Heart left ventricle (tissue), 13 donors: ENCODE results near the gene CISH.

Experiments
- CTCF ChIP-seq, 12 donors: fragments of 200-600 bp; sonication (generic) in 4 of 12; IDR thresholded peaks; one replicate each; pipeline versions ENCODE4 v1.5.0 to v1.8.0; 2018 to 2022; ENCODE audit warnings: antibody characterized with exemption in 12 of 12, mild to moderate bottlenecking in 5 of 12
- POLR2A ChIP-seq, 2 donors: fragments of 450-650 bp; IDR thresholded peaks; one replicate each; pipeline ENCODE4 v1.6.1; 2017; ENCODE audit warnings: antibody characterized with exemption in 2 of 2, mild to moderate bottlenecking in 2 of 2, moderate library complexity in 2 of 2
- donor health status: ischemic (EF 13 %, LVEDD 7.1; RV severe dilation, severe dysfunction).
- donor health status: DM: no; HTN: yes; CAD: no.
- donor health status: DM: no; HTN: no; CAD: no.
- donor health status: ischemic (EF 25% LVEDD 6.9; RV normal size, moderate dysfunction).
- donor health status: ischemic (EF 25% LVEDD 5.7; RV mildly dilated, moderate dysfunction).
- donor health status: ischemic (EF 35%, LVEDD 5.7; RV mildly dilated, moderate dysfunction).
- donor health status: nonischemic (EF 11% LVEDD 7.7; RV severe dilation, severe dysfunction).
- donor health status: DM: yes; HTN: yes; CAD: no.
- donor health status: PGD.
- donor health status: ischemic (EF 29% LVEDD 5.4; RV normal size, mild dysfunction).
- donor health status: nonischemic (EF 23%, LVEDD 6.1; RV moderate dilation, normal function).

GRCh38 chr3:50648944-50649343 lies 37.4 kb upstream of the CISH start:
- TF ChIP-seq CTCF (IDR thresholded peaks at IDR 0.05) (no peak), POLR2A (IDR thresholded peaks at IDR 0.05) (no peak)
